HG03095 (cell line): ENCODE measurements around the gene PDZD8.

Experiments used
- ATAC-seq: cut with Tn5 transposase; IDR thresholded peaks from one replicate; pipeline ENCODE4 v1.9.1; 2021; ENCODE audit warnings: moderate library complexity; ENCODE audit not compliant: unreplicated experiment

The PDZD8 gene

GRCh38 chr10:117259279-117259678 is 116.0 kb downstream of the PDZD8 start:
- no peak for ATAC-seq

GRCh38 chr10:117257721-117258120 is 117.5 kb downstream of the PDZD8 start:
- no peak for ATAC-seq

- ATAC-seq, result no peak
Observed at GRCh38 chr10:117256910-117257309, 118.3 kb downstream of the PDZD8 start.

- ATAC-seq, result no peak
Observed at GRCh38 chr10:117255835-117256460, 119.3 kb downstream of the PDZD8 start.

- no peak for ATAC-seq
Observed at GRCh38 chr10:117254774-117255735, 120.2 kb downstream of the PDZD8 start.

GRCh38 chr10:117254338-117254737 is 120.9 kb downstream of the PDZD8 start:
- no peak for ATAC-seq

- ATAC-seq, result no peak
Observed at GRCh38 chr10:117253908-117254307, 121.3 kb downstream of the PDZD8 start.

- ATAC-seq, result no peak
Observed at GRCh38 chr10:117250411-117250810, 124.8 kb downstream of the PDZD8 start.

- no peak for ATAC-seq
Observed at GRCh38 chr10:117249493-117250093, 125.6 kb downstream of the PDZD8 start.

GRCh38 chr10:117248750-117249465 is 126.3 kb downstream of the PDZD8 start:
- no peak for ATAC-seq

- ATAC-seq, result no peak
Observed at GRCh38 chr10:117246997-117247671, 128.1 kb downstream of the PDZD8 start.

- ATAC-seq, result no peak
Observed at GRCh38 chr10:117242463-117242832, 132.8 kb downstream of the PDZD8 start.

GRCh38 chr10:117241541-117242462 is 133.4 kb downstream of the PDZD8 start:
- no peak for ATAC-seq

- no peak for ATAC-seq
Observed at GRCh38 chr10:117240621-117241529, 134.4 kb downstream of the PDZD8 start, which contains the start of gene SLC18A2. TSS of gene SLC18A2 (plus strand) at chr10:117241114. CDS start at chr10:117241694, 580 bp downstream.

GRCh38 chr10:117239721-117240620 is 135.3 kb downstream of the PDZD8 start:
- ATAC-seq, result no peak

GRCh38 chr10:117239051-117239450 is 136.2 kb downstream of the PDZD8 start:
- ATAC-seq, result no peak

- ATAC-seq, result no peak
Observed at GRCh38 chr10:117237401-117237991, 137.7 kb downstream of the PDZD8 start.
